OCI-LY7 (cell line): ENCODE results near the gene CRHR1.

Source experiments
- EZH2phosphoT487 ChIP-seq: fragments of 200-600 bp; sonication (generic); IDR thresholded peaks from 2 replicates; pipeline ENCODE4 v1.6.1; 2018; ENCODE audit warnings: low read depth, borderline replicate concordance, mild to moderate bottlenecking, mixed run types, antibody characterized with exemption, low read length, moderate library complexity, mixed read lengths
- TF ChIP-seq, protein P1 (sequence below): fragments of 200-600 bp; sonication (generic); conservative IDR thresholded peaks from 2 replicates; pipeline ENCODE4 v1.5.1; 2014; ENCODE audit warnings: mild to moderate bottlenecking, antibody characterized with exemption, low read length, moderate library complexity, mixed read lengths

DNA sequence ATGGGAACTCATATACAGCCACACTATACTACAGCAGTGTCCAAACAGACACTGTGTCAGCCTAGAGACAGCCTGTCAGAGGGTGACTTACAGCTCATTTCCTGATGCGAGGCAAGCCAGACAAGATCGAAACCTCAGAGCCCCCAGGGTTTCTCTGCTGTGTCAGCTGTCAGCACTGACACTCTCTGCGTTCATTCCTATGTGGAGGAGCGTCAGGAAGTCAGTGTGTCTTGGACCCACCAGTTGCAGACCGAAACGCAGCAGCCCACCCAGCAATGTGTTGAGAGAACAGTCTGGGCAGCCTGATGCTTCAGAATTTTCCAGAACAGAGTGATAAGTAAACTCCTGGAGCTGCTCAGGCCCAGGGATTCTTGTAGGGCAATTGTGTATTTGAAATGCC lies 89.6 kb downstream of the CRHR1 start:
- TF ChIP-seq, protein P1, sequence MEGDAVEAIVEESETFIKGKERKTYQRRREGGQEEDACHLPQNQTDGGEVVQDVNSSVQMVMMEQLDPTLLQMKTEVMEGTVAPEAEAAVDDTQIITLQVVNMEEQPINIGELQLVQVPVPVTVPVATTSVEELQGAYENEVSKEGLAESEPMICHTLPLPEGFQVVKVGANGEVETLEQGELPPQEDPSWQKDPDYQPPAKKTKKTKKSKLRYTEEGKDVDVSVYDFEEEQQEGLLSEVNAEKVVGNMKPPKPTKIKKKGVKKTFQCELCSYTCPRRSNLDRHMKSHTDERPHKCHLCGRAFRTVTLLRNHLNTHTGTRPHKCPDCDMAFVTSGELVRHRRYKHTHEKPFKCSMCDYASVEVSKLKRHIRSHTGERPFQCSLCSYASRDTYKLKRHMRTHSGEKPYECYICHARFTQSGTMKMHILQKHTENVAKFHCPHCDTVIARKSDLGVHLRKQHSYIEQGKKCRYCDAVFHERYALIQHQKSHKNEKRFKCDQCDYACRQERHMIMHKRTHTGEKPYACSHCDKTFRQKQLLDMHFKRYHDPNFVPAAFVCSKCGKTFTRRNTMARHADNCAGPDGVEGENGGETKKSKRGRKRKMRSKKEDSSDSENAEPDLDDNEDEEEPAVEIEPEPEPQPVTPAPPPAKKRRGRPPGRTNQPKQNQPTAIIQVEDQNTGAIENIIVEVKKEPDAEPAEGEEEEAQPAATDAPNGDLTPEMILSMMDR, result no peak
- no peak for TF ChIP-seq EZH2phosphoT487
